Psoas muscle (tissue), 8 donors: ENCODE results near the gene DCC. TPM values are rescaled to one million over a fixed set of nuclear protein-coding genes. Genes with fewer than 3 reads are reported as not detected.

Experiments used
- ATAC-seq, 4 donors: fragments of 200-7000 bp; cut with Tn5 transposase; one replicate each; pipeline ENCODE4 v1.9.1; 2020; ENCODE audit warnings: moderate library complexity in 3 of 4, mild to moderate bottlenecking in 2 of 4
- DNase-seq, 2 donors: peaks; one replicate each; pipeline ENCODE4 v3.0.0-alpha.2; 2020
- H3K27ac ChIP-seq: fragments of 200-600 bp; one replicate; pipeline ENCODE4 v1.8.0; 2022
- H3K27me3 ChIP-seq, 3 donors: fragments of 200-600 bp in 1 of 3; one replicate each; pipeline versions ENCODE4 v1.6.1 to v1.8.0; 2013 to 2022; ENCODE audit warnings: low read length in 2 of 3, mild to moderate bottlenecking in 2 of 3, moderate library complexity in 1 of 3; ENCODE audit not compliant: insufficient read depth in 3 of 3
- H3K36me3 ChIP-seq, 2 donors: fragments of 200-600 bp in 1 of 2; one replicate each; pipeline versions ENCODE4 v1.6.1 to v1.8.0; 2013 to 2022; ENCODE audit warnings: low read depth in 1 of 2, mild to moderate bottlenecking in 1 of 2, moderate library complexity in 1 of 2; ENCODE audit not compliant: insufficient read depth in 1 of 2
- H3K4me1 ChIP-seq: fragments of 200-600 bp; one replicate; pipeline ENCODE4 v1.8.0; 2022
- H3K4me3 ChIP-seq: fragments of 200-600 bp; one replicate; pipeline ENCODE4 v1.8.0; 2022; ENCODE audit warnings: mild to moderate bottlenecking
- H3K9me3 ChIP-seq: fragments of 200-600 bp; one replicate; pipeline ENCODE4 v1.8.0; 2022
- WGBS, 3 donors: extraction: QIAGEN DNeasy Blood & Tissue Kit; methylation state at CpG; one replicate each; pipeline versions ENCODE4 v1.1.6 to v1.1.7; 2013; 5-methylcytosine and 5-hydroxymethylcytosine counted together
- intact Hi-C, 2 donors: fragments of 100-400 bp; cut with DNase I; formaldehyde crosslinking; loops; one replicate each; pipeline versions ENCODE4 v1.11.0 to v1.14.2; 2022
- polyA plus RNA-seq, 3 donors: library from polyadenylated mRNA; stranded (reverse); fragments of 200-250 nt; gene quantifications; one replicate each; pipeline ENCODE4 v1.2.3, GENCODE V29; 2013
- total RNA-seq, 4 donors: library from RNA; stranded (reverse); fragmentation: NEBNext Ultra II Directional in 2 of 4; extraction: Animal tissue kit (Norgen Biotek cat#: 25700) in 2 of 4; gene quantifications; one replicate each; pipeline versions ENCODE4 v1.2.1 to v1.2.4, GENCODE V29; 2021 to 2023
- TF ChIP-seq, protein P1 (sequence below): fragments of 200-600 bp; IDR thresholded peaks from one replicate; pipeline ENCODE4 v1.8.0; 2022; ENCODE audit warnings: antibody characterized with exemption
- donor health status: healthy with polysubstance abuse.
- donor health status: DM: no; HTN: no; CAD: no; lungs with moderate emphysema.
- donor health status: Bipolar disorder and iron deficiency.
- donor health status: healthy.
- donor health status: DM: yes; HTN: yes; CAD: no.
- donor health status: DM: no; HTN: no; CAD: no.
- donor health status: DM: no; HTN: no; CAD: no.
- donor health status: DM: yes; HTN: yes; CAD: no.

The DCC gene
- total and polyA plus RNA-seq, 7 donors = 0.01 to 0.02 TPM; not detected in 5

- intact Hi-C loops = no loop called here
- DNase-seq (no peak), ATAC-seq (no peak)
- H3K27me3 ChIP-seq = no peaks in the 10 kb centered on the region
- 49 to 52% (median 51%) methylated on average over 4 of the region's 4 CpGs for WGBS, 3 donors
- no peak overlapping the region for H3K4me3 ChIP-seq
- no peaks in the 10 kb centered on the region for H3K9me3 ChIP-seq
- TF ChIP-seq, protein P1, sequence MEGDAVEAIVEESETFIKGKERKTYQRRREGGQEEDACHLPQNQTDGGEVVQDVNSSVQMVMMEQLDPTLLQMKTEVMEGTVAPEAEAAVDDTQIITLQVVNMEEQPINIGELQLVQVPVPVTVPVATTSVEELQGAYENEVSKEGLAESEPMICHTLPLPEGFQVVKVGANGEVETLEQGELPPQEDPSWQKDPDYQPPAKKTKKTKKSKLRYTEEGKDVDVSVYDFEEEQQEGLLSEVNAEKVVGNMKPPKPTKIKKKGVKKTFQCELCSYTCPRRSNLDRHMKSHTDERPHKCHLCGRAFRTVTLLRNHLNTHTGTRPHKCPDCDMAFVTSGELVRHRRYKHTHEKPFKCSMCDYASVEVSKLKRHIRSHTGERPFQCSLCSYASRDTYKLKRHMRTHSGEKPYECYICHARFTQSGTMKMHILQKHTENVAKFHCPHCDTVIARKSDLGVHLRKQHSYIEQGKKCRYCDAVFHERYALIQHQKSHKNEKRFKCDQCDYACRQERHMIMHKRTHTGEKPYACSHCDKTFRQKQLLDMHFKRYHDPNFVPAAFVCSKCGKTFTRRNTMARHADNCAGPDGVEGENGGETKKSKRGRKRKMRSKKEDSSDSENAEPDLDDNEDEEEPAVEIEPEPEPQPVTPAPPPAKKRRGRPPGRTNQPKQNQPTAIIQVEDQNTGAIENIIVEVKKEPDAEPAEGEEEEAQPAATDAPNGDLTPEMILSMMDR = no peak
- H3K27ac ChIP-seq = no peak overlapping the region
- no peaks in the 10 kb centered on the region for H3K4me1 ChIP-seq
- H3K36me3 ChIP-seq = no peaks in the 10 kb centered on the region
Observed at GRCh38 chr18:52667463-52668065, 327.6 kb downstream of the DCC start.

GRCh38 chr18:52670896-52671295 is 330.9 kb downstream of the DCC start:
- Histone ChIP-seq H3K27me3 (no peaks in the 10 kb centered on the region), H3K27ac (no peak overlapping the region), H3K9me3 (no peaks in the 10 kb centered on the region), H3K4me1 (no peaks in the 10 kb centered on the region), H3K4me3 (no peak overlapping the region), H3K36me3 (no peaks in the 10 kb centered on the region)
- intact Hi-C loops = no loop called here
- no peak for DNase-seq
- whole genome bisulfite sequencing, 3 donors = 16 to 21% (median 19%) methylated on average over 3 of the region's 3 CpGs
- TF ChIP-seq, protein P1 = no peak
- ATAC-seq = no peak

- H3K27ac ChIP-seq = no peak overlapping the region
- intact Hi-C loops = no loop called here
- 38 to 45% (median 39%) methylated on average over 3 of the region's 3 CpGs for WGBS, 3 donors
- ATAC-seq = no peak
- TF ChIP-seq, protein P1 = no peak
- H3K36me3 ChIP-seq = no peaks in the 10 kb centered on the region
- no peaks in the 10 kb centered on the region for H3K27me3 ChIP-seq
- no peak overlapping the region for H3K4me3 ChIP-seq
- no peak for DNase-seq
- H3K9me3 ChIP-seq = no peaks in the 10 kb centered on the region
- H3K4me1 ChIP-seq = no peaks in the 10 kb centered on the region
Observed at GRCh38 chr18:52678034-52678433, 338.0 kb downstream of the DCC start.

DNA sequence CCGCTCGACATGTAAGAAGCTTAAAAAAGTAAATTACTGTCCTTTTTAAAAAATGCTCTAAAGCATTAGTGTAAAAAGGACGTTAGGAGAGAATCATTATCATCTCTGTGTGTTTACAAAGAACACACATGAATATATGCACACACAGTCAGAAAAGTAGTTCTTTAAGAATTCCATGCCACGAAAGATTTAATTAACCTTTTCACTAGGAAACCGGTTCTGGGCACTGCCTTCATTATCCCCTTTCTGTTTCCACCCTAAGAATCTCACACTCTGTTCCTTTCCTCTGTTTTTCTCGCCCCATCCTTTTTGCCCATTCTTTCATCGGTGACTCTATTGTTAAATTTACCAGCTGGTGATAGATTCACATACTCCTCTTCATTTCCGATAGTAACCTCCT is 338.6 kb downstream of the DCC start:
- Histone ChIP-seq H3K27ac (no peak overlapping the region), H3K27me3 (no peaks in the 10 kb centered on the region), H3K36me3 (no peaks in the 10 kb centered on the region), H3K9me3 (no peaks in the 10 kb centered on the region), H3K4me1 (no peaks in the 10 kb centered on the region), H3K4me3 (no peak overlapping the region)
- whole genome bisulfite sequencing, 3 donors = 48 to 57% (median 53%) methylated on average over 8 of the region's 8 CpGs
- TF ChIP-seq, protein P1 = no peak
- no peak for DNase-seq
- no peak for ATAC-seq
- intact Hi-C loops = no loop called here

DNA sequence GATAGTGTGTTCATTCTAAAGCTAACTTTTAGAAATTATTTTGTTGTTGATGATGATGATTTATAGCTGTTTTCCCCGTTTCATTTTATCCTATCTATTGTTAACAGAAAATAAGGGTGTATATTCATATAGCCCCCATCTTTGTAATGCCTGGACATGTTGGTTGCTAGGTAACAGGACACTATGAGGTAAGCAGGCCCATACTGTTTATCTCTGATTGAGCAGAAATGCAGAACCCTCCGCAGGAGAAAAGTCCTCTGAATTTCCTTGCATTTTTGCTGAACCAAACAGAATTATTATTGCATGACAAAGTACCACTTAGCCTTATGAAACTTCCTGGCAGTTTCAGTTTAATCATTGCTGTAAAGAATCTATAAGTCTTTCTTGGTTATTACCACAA is 339.4 kb downstream of the DCC start:
- ATAC-seq (no peak), DNase-seq (no peak)
- Histone ChIP-seq H3K36me3 (no peaks in the 10 kb centered on the region), H3K4me3 (no peak overlapping the region), H3K27me3 (no peaks in the 10 kb centered on the region), H3K4me1 (no peaks in the 10 kb centered on the region), H3K9me3 (no peaks in the 10 kb centered on the region), H3K27ac (no peak overlapping the region)
- TF ChIP-seq, protein P1 = no peak
- intact Hi-C loops = no loop called here
- 45 to 55% (median 54%) methylated on average over 2 of the region's 2 CpGs for WGBS, 3 donors
